ENCODE measurements around the gene RSPO4.

The RSPO4 gene

DNA sequence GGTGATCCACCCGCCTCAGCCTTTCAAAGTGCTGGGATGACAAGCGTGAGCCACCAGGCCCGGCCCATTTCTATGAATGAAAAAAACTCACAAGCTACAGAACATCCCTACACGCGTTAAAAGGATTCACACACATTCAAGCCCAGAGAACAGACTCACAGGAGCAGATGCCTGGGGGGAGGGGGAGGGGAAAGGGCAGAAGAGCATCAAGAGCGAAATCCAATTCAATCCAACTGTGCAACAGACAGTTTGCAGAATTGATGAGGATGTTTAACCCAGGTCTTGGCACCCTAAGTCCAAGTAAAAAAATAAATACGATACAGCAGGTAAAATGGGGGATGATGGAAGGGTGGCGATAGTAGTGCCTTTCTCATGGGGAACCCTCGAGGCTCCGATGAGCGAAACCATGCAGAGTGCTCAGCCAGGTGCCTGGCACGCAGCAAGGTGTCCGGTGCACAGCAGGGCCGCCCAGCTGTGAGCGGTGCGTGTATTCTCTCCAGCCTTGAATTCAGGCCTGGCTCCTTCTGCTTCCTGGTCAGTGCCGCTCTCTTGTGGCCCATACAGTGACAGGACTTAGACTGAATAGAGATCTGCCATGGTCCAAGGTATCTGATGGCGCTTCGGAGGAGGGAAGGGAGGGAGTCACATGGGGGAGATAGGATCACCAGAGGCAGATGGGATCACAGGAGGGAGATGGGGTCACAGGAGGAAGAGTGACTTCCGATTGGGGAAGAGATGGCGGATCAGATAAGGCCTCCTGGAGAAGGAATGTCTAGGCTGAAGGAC, 50.5 kb downstream of the RSPO4 start:
- no peak overlapping the region for H3K27ac ChIP-seq (ENCODE audit: low read depth, low read length)

GRCh38 chr20:949717-950116, 52.4 kb downstream of the RSPO4 start:
- no peak overlapping the region for H3K9ac ChIP-seq (ENCODE audit: low read length)
- H3K27ac ChIP-seq (ENCODE audit: low read depth, low read length): no peak overlapping the region
- H4K20me1 ChIP-seq (ENCODE audit: low read depth, low read length): no peaks in the 10 kb centered on the region
- H3K4me3 ChIP-seq (ENCODE audit: insufficient read depth, low read length, poor library complexity, severe bottlenecking): no peak overlapping the region
- TF ChIP-seq, protein P1, sequence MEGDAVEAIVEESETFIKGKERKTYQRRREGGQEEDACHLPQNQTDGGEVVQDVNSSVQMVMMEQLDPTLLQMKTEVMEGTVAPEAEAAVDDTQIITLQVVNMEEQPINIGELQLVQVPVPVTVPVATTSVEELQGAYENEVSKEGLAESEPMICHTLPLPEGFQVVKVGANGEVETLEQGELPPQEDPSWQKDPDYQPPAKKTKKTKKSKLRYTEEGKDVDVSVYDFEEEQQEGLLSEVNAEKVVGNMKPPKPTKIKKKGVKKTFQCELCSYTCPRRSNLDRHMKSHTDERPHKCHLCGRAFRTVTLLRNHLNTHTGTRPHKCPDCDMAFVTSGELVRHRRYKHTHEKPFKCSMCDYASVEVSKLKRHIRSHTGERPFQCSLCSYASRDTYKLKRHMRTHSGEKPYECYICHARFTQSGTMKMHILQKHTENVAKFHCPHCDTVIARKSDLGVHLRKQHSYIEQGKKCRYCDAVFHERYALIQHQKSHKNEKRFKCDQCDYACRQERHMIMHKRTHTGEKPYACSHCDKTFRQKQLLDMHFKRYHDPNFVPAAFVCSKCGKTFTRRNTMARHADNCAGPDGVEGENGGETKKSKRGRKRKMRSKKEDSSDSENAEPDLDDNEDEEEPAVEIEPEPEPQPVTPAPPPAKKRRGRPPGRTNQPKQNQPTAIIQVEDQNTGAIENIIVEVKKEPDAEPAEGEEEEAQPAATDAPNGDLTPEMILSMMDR (IDR thresholded peaks at IDR 0.05; ENCODE audit: insufficient read depth, low read length, poor library complexity, severe bottlenecking): no peak
- no peak for TF ChIP-seq EZH2phosphoT487 (conservative IDR thresholded peaks at IDR 0.05; ENCODE audit: low read length)
- no peaks in the 10 kb centered on the region for H3K79me2 ChIP-seq (ENCODE audit: insufficient read depth, low read length)
- H2AFZ ChIP-seq (ENCODE audit: low read depth, low read length, severe bottlenecking): no peak overlapping the region
- H3F3A ChIP-seq (ENCODE audit: insufficient read depth): no peaks in the 10 kb centered on the region
- H3K4me2 ChIP-seq (ENCODE audit: low read depth, low read length, poor library complexity, severe bottlenecking): no peak overlapping the region
- H3K9me2 ChIP-seq (replicated peaks; ENCODE audit: insufficient read depth, low read length): no peaks in the 10 kb centered on the region
- H3K27me3 ChIP-seq (ENCODE audit: low read length): no peaks in the 10 kb centered on the region
- no peaks in the 10 kb centered on the region for H3K9me3 ChIP-seq (ENCODE audit: insufficient read depth, low read length)
- H3K36me3 ChIP-seq (ENCODE audit: low read length): no peaks in the 10 kb centered on the region

More for the DNA sequence above, 50.5 kb downstream of the RSPO4 start:
- H3K9ac ChIP-seq (ENCODE audit: low read length): no peak overlapping the region
- H3K9me3 ChIP-seq (ENCODE audit: insufficient read depth, low read length): no peaks in the 10 kb centered on the region
- no peaks in the 10 kb centered on the region for H3K79me2 ChIP-seq (ENCODE audit: insufficient read depth, low read length)
- no peaks in the 10 kb centered on the region for H3K9me2 ChIP-seq (replicated peaks; ENCODE audit: insufficient read depth, low read length)
- H3F3A ChIP-seq (ENCODE audit: insufficient read depth): no peaks in the 10 kb centered on the region
- H4K20me1 ChIP-seq (ENCODE audit: low read depth, low read length): no peaks in the 10 kb centered on the region
- no peaks in the 10 kb centered on the region for H3K36me3 ChIP-seq (ENCODE audit: low read length)
- no peak overlapping the region for H3K4me3 ChIP-seq (ENCODE audit: insufficient read depth, low read length, poor library complexity, severe bottlenecking)
- no peak overlapping the region for H2AFZ ChIP-seq (ENCODE audit: low read depth, low read length, severe bottlenecking)
- no peaks in the 10 kb centered on the region for H3K27me3 ChIP-seq (ENCODE audit: low read length)
- TF ChIP-seq EZH2phosphoT487 (conservative IDR thresholded peaks at IDR 0.05; ENCODE audit: low read length): no peak
- TF ChIP-seq, protein P1 (IDR thresholded peaks at IDR 0.05; ENCODE audit: insufficient read depth, low read length, poor library complexity, severe bottlenecking): no peak
- H3K4me2 ChIP-seq (ENCODE audit: low read depth, low read length, poor library complexity, severe bottlenecking): no peak overlapping the region

DNA sequence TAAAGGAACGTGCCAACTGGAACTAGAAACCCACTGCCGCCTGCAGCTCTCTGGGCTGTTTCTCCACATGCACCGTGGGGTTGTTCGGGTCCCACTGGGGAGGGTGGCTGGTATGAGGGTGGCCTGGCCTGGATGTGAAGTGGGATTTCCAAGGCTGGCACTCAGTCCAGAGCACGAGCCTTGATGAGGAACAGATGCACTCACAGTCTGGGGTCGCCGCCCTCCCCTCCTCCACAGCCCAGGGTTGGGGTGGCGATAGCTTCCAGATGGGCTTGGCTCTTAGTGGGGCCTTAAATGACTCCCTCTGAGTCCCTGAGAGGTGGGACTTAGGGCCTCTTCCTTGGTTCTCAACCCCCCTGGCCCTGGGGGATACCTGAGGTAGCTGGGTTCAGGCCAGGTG, 55.3 kb downstream of the RSPO4 start:
- H3K36me3 ChIP-seq (ENCODE audit: low read length): no peaks in the 10 kb centered on the region
- H3F3A ChIP-seq (ENCODE audit: insufficient read depth): no peaks in the 10 kb centered on the region
- no peak for TF ChIP-seq EZH2phosphoT487 (conservative IDR thresholded peaks at IDR 0.05; ENCODE audit: low read length)
- TF ChIP-seq, protein P1 (IDR thresholded peaks at IDR 0.05; ENCODE audit: insufficient read depth, low read length, poor library complexity, severe bottlenecking): no peak
- H3K27me3 ChIP-seq (ENCODE audit: low read length): no peaks in the 10 kb centered on the region
- no peak overlapping the region for H3K4me2 ChIP-seq (ENCODE audit: low read depth, low read length, poor library complexity, severe bottlenecking)
- no peak overlapping the region for H2AFZ ChIP-seq (ENCODE audit: low read depth, low read length, severe bottlenecking)
- no peak overlapping the region for H3K4me3 ChIP-seq (ENCODE audit: insufficient read depth, low read length, poor library complexity, severe bottlenecking)
- no peaks in the 10 kb centered on the region for H3K79me2 ChIP-seq (ENCODE audit: insufficient read depth, low read length)
- H3K9me2 ChIP-seq (replicated peaks; ENCODE audit: insufficient read depth, low read length): no peaks in the 10 kb centered on the region
- H3K9me3 ChIP-seq (ENCODE audit: insufficient read depth, low read length): no peaks in the 10 kb centered on the region
- H4K20me1 ChIP-seq (ENCODE audit: low read depth, low read length): no peaks in the 10 kb centered on the region
- no peak overlapping the region for H3K9ac ChIP-seq (ENCODE audit: low read length)
- no peak overlapping the region for H3K27ac ChIP-seq (ENCODE audit: low read depth, low read length)
